Measurements from ENCODE around the gene C6orf89.
"Not testable (repeated sequence)": the region's sequence is repeated elsewhere in the genome, so short reads cannot be mapped to it uniquely, and the experiment has no call there.

C6orf89 gene

DNA sequence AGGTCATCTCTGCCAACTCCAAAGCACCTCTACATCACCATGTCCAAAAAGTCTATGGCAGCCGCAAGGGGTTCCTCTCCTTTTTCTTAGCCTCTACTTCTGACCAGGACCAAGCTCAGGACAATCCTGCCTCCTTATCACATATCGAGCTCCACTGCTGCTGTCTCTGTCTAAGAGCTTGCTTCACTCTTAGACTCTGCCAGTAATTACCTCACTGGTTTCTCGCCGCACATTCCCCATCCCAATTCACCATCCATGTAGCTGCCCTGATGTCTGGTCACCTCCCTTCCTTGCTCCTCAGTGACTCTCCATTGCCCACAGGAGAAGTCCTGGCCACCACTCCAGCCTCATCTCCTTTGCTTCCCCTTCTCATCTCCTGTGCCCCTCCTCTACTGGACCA, 44.7 kb downstream of the C6orf89 start:
- no peak for DNase-seq (ENCODE audit: low read depth)
- in situ Hi-C loops (cut with HindIII; ENCODE audit: low sequenced_read_pairs): no loop called here
- TF ChIP-seq, protein P1, sequence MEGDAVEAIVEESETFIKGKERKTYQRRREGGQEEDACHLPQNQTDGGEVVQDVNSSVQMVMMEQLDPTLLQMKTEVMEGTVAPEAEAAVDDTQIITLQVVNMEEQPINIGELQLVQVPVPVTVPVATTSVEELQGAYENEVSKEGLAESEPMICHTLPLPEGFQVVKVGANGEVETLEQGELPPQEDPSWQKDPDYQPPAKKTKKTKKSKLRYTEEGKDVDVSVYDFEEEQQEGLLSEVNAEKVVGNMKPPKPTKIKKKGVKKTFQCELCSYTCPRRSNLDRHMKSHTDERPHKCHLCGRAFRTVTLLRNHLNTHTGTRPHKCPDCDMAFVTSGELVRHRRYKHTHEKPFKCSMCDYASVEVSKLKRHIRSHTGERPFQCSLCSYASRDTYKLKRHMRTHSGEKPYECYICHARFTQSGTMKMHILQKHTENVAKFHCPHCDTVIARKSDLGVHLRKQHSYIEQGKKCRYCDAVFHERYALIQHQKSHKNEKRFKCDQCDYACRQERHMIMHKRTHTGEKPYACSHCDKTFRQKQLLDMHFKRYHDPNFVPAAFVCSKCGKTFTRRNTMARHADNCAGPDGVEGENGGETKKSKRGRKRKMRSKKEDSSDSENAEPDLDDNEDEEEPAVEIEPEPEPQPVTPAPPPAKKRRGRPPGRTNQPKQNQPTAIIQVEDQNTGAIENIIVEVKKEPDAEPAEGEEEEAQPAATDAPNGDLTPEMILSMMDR (IDR thresholded peaks at IDR 0.05; ENCODE audit: low read depth, low read length, missing control alignments): no peak
- no peak overlapping the region for H3K4me3 ChIP-seq (ENCODE audit: low read depth, low read length)

- TF ChIP-seq, protein P1 (IDR thresholded peaks at IDR 0.05; ENCODE audit: low read depth, low read length, missing control alignments): no peak
- H3K4me3 ChIP-seq (ENCODE audit: low read depth, low read length): no peak overlapping the region
- in situ Hi-C loops (cut with HindIII; ENCODE audit: low sequenced_read_pairs): no loop called here
- DNase-seq (ENCODE audit: low read depth): no peak
These were observed 47.4 kb downstream of the C6orf89 start for GRCh38 chr6:36933102-36933501.

- in situ Hi-C loops (cut with HindIII; ENCODE audit: low sequenced_read_pairs): no loop called here
- TF ChIP-seq, protein P1 (IDR thresholded peaks at IDR 0.05; ENCODE audit: low read depth, low read length, missing control alignments): no peak
- no peak overlapping the region for H3K4me3 ChIP-seq (ENCODE audit: low read depth, low read length)
- DNase-seq (ENCODE audit: low read depth): no peak
These were observed 47.8 kb downstream of the C6orf89 start for GRCh38 chr6:36933519-36933918.

- H3K4me3 ChIP-seq (ENCODE audit: low read depth, low read length): no peak overlapping the region
- DNase-seq (ENCODE audit: low read depth): no peak
- in situ Hi-C loops (cut with HindIII; ENCODE audit: low sequenced_read_pairs): no loop called here
- TF ChIP-seq, protein P1 (IDR thresholded peaks at IDR 0.05; ENCODE audit: low read depth, low read length, missing control alignments): no peak
These were observed 49.1 kb downstream of the C6orf89 start for GRCh38 chr6:36934901-36935300.

- in situ Hi-C loops (cut with HindIII; ENCODE audit: low sequenced_read_pairs): no loop called here
- no peak for DNase-seq (ENCODE audit: low read depth)
- H3K4me3 ChIP-seq (ENCODE audit: low read depth, low read length): no peak overlapping the region
- TF ChIP-seq, protein P1 (IDR thresholded peaks at IDR 0.05; ENCODE audit: low read depth, low read length, missing control alignments): no peak
These were observed 51.1 kb downstream of the C6orf89 start for GRCh38 chr6:36936824-36937223.

- no peak overlapping the region for H3K4me3 ChIP-seq (ENCODE audit: low read depth, low read length)
- in situ Hi-C loops (cut with HindIII; ENCODE audit: low sequenced_read_pairs): no loop called here
- TF ChIP-seq, protein P1 (IDR thresholded peaks at IDR 0.05; ENCODE audit: low read depth, low read length, missing control alignments): no peak
- DNase-seq (ENCODE audit: low read depth): no peak
These were observed 52.1 kb downstream of the C6orf89 start for GRCh38 chr6:36937896-36938295.

DNA sequence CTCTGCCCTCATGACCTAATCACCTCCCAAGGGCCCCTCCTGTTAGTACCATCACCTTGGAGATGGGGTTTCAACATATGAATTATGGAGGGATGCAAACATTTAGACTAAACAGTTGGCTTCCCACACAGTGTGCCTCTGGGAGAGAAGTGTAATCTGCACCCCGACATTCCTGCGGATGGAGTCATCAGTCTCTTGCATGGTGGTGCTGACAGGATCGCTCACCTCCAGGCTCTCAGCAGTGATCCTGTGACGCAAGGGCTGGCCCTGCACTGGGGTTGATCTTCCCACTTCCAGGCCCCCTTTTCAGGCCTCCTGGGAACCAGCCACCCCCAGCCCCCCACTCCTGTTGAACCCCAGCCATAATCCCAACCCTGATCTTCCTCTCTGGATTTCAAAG, 52.8 kb downstream of the C6orf89 start:
- DNase-seq (ENCODE audit: low read depth): no peak
- H3K4me3 ChIP-seq (ENCODE audit: low read depth, low read length): no peak overlapping the region
- TF ChIP-seq, protein P1 (IDR thresholded peaks at IDR 0.05; ENCODE audit: low read depth, low read length, missing control alignments): no peak
- in situ Hi-C loops (cut with HindIII; ENCODE audit: low sequenced_read_pairs): no loop called here

GRCh38 chr6:36939005-36939404, 53.3 kb downstream of the C6orf89 start:
- in situ Hi-C loops (cut with HindIII; ENCODE audit: low sequenced_read_pairs); DNase-seq (ENCODE audit: low read depth); H3K4me3 ChIP-seq (ENCODE audit: low read depth, low read length): not testable (repeated sequence)

Data from astrocyte of the cerebellum (primary cell).